GM21717 (cell line): ENCODE data around the gene AGO3.

Source experiments
- ATAC-seq: cut with Tn5 transposase; IDR thresholded peaks from one replicate; pipeline ENCODE4 v1.9.1; 2021; ENCODE audit warnings: mild to moderate bottlenecking, moderate library complexity; ENCODE audit not compliant: unreplicated experiment

AGO3 gene

DNA sequence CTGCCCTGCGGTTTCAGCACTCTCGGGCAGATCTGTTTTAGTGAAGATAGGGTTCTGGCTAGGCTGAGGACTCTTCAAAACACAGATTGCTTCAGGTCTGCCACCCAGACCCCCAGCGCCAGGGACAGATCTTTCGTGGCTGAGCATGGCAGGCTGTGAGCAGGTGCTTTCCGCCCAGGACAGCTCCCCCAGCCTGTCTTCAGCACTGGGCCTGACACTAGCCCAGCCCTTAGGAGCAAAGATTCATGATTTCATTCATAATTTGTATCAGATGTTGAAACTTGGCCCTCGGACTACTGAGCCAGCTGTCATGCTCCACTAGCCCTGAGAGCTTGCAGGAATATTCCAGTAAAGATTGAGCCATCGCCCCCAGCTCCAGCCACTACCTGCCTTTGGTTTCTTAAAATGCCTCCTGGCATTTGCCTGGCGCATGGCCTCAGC, 163.7 kb downstream of the AGO3 start:
- no peak for ATAC-seq

GRCh38 chr1:36095760-36096405, 165.0 kb downstream of the AGO3 start:
- ATAC-seq: no peak

GRCh38 chr1:36096500-36097432, 165.9 kb downstream of the AGO3 start:
- ATAC-seq: no peak

DNA sequence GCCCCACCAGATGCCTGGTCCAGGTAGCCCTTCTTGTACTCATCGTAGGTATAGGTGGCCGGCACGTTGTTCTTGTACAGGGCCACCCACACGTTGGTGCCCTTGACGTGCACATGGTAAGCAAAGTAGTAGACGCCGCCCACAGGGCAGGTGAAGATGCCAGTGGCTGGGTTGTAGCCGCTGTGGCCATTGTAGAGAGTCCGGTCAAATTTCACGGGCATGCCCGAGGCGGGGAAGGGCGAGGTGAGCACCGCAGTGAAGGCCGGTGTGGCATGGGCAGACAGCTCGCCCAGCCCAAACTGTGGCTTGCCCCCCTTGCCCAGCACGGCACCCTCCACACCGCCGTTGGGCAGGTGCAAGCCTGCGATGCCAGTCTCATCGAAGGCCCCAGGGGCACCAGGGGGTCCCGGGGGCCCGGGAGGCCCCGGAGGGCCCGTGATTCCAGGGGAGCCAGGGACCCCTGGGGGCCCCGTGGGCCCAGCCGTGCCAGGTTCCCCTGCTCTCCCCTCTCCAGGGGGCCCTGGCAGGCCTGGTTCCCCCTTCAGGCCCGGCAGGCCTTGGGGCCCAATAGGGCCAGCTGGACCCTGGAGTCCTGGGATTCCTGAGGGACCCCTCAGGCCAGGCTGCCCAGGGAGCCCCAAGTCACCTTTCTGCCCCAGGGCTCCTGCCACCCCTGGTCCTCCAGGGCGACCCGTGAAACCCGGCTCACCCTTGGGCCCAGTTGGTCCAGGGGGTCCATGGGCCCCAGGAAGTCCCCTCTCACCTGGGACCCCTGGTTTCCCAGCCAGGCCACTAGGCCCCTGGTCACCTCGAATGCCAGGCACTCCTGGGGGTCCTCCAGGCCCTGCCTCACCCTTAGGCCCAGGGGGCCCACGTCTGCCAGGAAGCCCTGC, 167.0 kb downstream of the AGO3 start:
- no peak for ATAC-seq

GRCh38 chr1:36098650-36099365, 167.9 kb downstream of the AGO3 start:
- ATAC-seq: no peak

DNA sequence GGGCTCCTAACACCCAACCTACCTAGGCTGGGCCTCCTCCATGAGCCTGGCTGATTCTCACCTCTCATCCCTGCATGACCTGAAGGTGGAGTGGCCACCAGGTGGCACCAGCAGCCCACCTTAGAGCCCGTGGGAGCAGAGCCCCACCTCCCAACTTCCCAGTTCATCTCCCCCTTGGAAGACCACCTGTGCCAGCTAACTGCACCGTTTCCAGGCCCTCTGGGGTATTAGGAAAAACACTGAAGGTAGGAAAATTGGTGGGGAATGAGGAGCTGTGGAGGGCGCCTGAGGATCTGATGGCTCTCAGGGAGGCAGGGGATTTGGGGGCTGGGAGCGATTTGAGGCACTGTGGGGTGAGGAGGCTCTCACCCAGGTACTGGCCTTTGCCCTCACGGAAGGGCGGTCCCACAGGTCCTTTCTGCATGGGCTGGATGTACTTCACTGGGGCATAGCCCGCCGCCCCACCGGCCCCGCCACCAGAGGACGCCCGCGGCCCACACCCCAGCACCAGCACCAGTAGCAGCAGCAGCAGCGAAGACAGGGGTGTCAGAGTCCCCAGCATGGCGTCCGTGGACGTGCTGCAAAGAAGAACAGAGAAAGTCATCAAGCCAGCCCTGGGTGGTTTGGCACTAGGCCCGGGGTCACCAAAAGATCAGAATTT, 168.9 kb downstream of the AGO3 start:
- no peak for ATAC-seq

DNA sequence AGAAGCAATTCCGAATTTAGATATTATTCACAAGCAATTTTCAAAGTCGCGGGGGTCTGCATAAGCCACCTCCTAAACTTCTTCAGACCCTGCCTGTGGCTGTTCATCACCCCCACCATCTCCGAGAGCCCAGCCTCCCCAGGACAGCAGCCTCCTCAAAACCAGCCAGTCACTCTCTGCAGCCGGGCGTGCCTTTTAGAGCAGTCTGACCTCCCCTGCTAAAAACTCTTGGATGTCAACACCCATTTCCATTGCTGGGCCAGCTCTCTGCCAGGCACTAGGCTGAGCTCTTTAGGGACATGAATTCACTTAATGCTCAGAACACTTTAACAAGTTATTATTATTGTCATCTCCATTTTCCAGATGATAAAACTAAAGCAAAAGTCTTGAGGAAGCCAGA, 169.5 kb downstream of the AGO3 start:
- no peak for ATAC-seq

DNA sequence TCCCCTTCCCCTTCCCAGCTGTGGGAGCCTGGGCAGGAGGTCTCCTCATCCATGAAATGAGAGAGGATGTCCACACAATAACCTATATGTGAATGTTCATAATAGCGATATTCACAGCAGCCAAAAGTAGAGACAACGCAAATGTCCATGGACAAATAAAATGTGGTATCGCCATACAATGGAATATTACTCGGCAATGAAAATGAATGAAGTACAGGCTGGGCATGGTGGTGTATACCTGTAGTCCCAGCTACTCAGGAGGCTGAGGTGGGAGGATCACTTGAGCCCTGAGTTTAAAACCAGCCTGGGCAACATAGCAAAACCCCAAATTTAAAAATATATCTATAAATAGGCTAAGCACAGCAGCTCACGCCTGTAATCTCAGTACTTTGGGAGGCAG, 170.6 kb downstream of the AGO3 start:
- ATAC-seq: no peak

DNA sequence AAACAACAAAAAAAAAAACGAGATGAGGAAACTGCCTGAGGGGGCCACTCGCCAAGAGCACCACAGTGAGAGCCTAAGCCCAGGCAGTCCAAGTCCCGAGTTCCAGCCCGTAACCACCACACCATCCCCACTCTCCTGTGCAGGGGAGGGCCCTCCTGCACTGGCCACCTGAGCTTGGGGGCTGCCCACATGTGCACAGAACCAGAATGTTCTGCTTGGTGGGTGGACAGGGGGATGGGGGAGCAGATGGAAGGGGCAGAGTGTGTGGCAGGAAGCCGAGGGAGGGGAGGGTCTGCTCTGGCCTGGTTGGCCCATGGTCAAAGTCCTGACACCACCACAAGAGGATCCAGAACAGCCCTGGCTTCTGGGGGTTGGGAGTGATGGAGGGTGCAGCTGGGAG, 175.4 kb downstream of the AGO3 start:
- ATAC-seq: no peak

DNA sequence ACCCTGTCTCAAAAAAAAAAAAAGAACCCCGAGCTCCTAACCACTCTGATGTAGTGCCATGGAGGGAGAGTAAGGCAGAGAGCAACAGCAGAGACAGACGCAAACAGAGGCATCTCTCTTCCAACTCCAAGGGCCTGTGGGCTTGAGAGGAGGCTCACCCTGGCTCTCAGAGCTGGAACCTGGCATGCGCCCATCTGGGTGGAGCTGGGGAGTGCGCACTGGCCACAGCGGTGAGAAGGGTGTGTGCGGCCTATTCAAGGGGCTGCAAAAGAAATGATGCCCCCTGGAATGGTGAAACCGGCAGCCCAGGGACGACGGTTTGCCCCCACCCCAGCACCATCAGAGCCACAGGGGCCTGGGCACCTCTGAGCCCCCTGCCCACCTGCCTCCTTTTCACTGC, 176.5 kb downstream of the AGO3 start:
- ATAC-seq: no peak

GRCh38 chr1:36108314-36108713, 177.4 kb downstream of the AGO3 start:
- no peak for ATAC-seq

DNA sequence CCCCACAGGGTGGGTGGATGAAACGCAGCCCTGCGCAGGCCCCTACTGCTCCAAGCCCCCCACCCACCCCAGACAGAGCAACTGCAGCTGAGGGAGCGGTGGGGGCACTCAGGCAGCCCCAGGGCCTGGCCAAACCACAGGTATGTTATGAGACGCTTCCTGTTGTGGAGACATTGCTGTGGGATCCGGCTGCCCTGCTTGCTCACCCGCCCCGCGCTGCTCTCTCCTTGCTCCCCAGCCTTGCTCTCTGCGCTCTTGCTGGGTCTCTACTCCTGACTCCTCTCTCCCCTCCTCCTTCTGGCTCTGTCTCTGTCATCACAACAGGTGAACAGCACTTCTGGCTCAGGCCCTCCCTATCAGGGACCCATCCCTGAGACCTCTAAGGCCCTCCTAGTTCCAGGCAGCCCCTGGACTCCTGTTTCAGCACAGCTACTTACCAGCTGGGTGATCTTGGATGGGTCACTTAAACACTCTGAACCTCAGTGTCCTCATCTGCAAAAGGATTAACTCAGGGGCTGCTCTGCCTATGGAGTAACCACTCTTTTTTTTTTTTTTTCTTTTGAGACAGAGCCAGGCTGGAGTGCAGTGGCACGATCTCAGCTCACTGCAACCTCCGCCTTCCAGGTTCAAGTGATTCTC, 178.3 kb downstream of the AGO3 start:
- ATAC-seq: no peak

- ATAC-seq: no peak
Measured at GRCh38 chr1:36111151-36111550, 180.2 kb downstream of the AGO3 start.

DNA sequence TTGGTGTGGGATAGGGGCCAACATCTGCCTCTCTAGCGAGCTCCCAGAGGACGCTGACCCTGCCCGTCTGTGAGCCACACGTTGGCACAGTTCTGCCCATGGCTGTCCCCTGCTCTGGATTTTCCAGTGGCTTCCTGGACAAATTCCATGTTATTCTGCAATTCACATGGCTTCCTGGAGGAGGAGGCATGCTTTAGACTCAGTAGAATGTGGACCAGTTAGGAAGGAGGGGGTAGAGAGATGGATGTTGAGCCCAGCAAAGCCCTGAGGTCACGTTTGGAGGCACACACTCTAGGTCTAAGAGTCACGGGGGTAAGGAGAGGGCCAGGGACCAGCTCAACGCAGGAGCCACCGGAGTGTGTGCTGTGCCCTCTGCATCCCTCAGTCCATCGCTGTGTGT, 181.9 kb downstream of the AGO3 start:
- no peak for ATAC-seq

GRCh38 chr1:36114371-36114770, 183.5 kb downstream of the AGO3 start:
- no peak for ATAC-seq

- ATAC-seq: no peak
Measured at GRCh38 chr1:36115200-36115669, 184.3 kb downstream of the AGO3 start.

DNA sequence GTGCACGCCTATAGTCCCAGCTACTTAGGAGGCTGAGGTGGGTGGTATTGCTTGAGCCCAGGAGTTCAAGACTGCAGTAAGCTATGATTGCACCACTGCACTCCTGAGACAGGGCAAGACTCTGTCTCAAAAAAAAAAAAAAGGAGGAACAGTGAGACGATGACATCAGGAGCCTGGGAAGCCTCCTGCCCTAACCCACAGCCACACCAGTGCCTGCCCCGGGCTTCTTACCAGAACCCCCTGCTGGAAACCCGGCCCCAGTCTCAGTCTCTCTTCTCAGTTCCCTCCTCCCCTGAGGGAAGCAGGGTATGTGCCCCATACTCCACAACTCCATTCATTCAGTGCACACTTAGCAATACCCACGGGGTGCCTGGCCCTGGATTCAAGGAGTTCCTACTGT, 185.0 kb downstream of the AGO3 start:
- no peak for ATAC-seq

DNA sequence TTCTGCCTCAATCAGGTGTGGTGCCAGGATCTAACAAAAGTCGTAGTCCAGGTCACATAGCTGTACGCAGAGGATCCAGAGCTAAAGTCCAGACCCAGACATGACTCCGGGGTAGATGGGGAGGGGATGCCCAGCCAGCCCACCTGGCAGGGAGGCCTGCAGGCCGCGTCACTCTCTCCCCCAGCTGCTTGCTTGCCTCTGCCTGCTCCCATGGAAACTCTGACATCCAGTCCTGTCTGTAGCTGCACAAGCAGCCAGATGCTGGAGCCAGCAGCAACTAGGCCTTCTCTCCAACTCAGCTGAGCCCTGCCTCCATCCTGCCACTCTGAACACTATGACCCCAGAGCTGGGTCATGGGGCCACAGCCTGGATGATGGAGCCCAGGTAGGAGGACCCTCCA, 186.0 kb downstream of the AGO3 start:
- no peak for ATAC-seq

GRCh38 chr1:36118447-36119204, 187.7 kb downstream of the AGO3 start:
- no peak for ATAC-seq
